DOHH2 (cell line): ENCODE results near the gene SBSN.

Experiments
- CTCF ChIP-seq: fragments of 200-600 bp; sonication (generic); IDR thresholded peaks from one replicate; pipeline ENCODE4 v1.5.1; 2014; ENCODE audit warnings: antibody characterized with exemption, mild to moderate bottlenecking, low read depth, low read length; ENCODE audit not compliant: poor library complexity, severe bottlenecking
- EZH2phosphoT487 ChIP-seq: fragments of 200-600 bp; sonication (generic); IDR thresholded peaks from 2 replicates; pipeline ENCODE4 v1.6.1; 2017; ENCODE audit warnings: borderline replicate concordance, mild to moderate bottlenecking, antibody characterized with exemption, low read length, moderate library complexity, mixed read lengths

GRCh38 chr19:35552534-35553384 is 24.6 kb upstream of the SBSN start:
- TF ChIP-seq CTCF (no peak), EZH2phosphoT487 (no peak)
